Ovary (tissue), 9 donors: ENCODE measurements around the gene BNIP3. TPM values are rescaled to one million over a fixed set of nuclear protein-coding genes. Genes with fewer than 3 reads are reported as not detected.
A peak's percentile ranks its signal among the peaks of the same experiment; 100 is the strongest.
"Not testable (repeated sequence)": the region's sequence is repeated elsewhere in the genome, so short reads cannot be mapped to it uniquely, and the experiment has no call there.

Experiments
- DNase-seq, 5 donors: peaks; one replicate each; pipeline ENCODE4 v3.0.0-alpha.2; 2019 to 2020
- H3K27ac ChIP-seq, 2 donors: fragments of 200-600 bp; one replicate each; pipeline versions ENCODE4 v1.5.1 to v1.8.0; 2019 to 2022
- H3K27me3 ChIP-seq: fragments of 200-600 bp; one replicate; pipeline ENCODE4 v1.8.0; 2022
- H3K36me3 ChIP-seq: fragments of 200-600 bp; sonication (generic); one replicate; pipeline ENCODE4 v1.5.1; 2019
- H3K4me1 ChIP-seq: one replicate; pipeline ENCODE4 v1.8.1; 2013; ENCODE audit warnings: mild to moderate bottlenecking, moderate library complexity; ENCODE audit not compliant: insufficient read depth
- H3K4me3 ChIP-seq: fragments of 200-600 bp; sonication (generic); one replicate; pipeline ENCODE4 v1.5.1; 2017
- H3K9me3 ChIP-seq, 2 donors: fragments of 200-600 bp in 1 of 2; sonication (generic) in 1 of 2; one replicate each; pipeline versions ENCODE4 v1.5.1 to v1.8.1; 2013 to 2019; ENCODE audit warnings: mild to moderate bottlenecking in 1 of 2, moderate library complexity in 1 of 2
- CTCF ChIP-seq, 3 donors: fragments of 450-650 bp in 2 of 3; fragments of 200-600 bp in 1 of 3; IDR thresholded peaks; one replicate each; pipeline versions ENCODE4 v1.5.1 to v1.8.0; 2016 to 2022; ENCODE audit warnings: antibody characterized with exemption in 3 of 3, mild to moderate bottlenecking in 1 of 3
- EP300 ChIP-seq: sonication (generic); formaldehyde crosslinking; IDR thresholded peaks from one replicate; pipeline ENCODE4 v1.6.1; 2017; ENCODE audit warnings: antibody characterized with exemption
- POLR2A ChIP-seq: fragments of 450-650 bp; IDR thresholded peaks from one replicate; pipeline ENCODE4 v1.6.1; 2017; ENCODE audit warnings: antibody characterized with exemption, mild to moderate bottlenecking, moderate library complexity
- WGBS, 3 donors: extraction: QIAGEN DNeasy Blood & Tissue Kit in 1 of 3; methylation state at CpG; one replicate each; pipeline versions ENCODE4 v1.1.5 to v1.1.7; 2013 to 2017; 5-methylcytosine and 5-hydroxymethylcytosine counted together
- intact Hi-C, 4 donors: fragments of 100-400 bp; cut with DNase I; formaldehyde crosslinking; loops; one replicate each; pipeline versions ENCODE4 v1.11.0 to v1.15.1; 2022 to 2023
- polyA plus RNA-seq, 2 donors: library from polyadenylated mRNA; stranded (reverse); fragments of 200-250 nt in 1 of 2; fragments of 350-450 nt in 1 of 2; fragmentation: Illumina TruSeq in 1 of 2; extraction: RNeasy Lipid Tissue Mini Kit (QIAGEN cat#74804) in 1 of 2; gene quantifications; one replicate each; pipeline ENCODE4 v1.2.3, GENCODE V29; 2013 to 2014
- total RNA-seq, 7 donors: library from RNA; depleted of rRNA in 2 of 7; stranded (reverse); fragments of >200 nt in 2 of 7; fragmentation: NEBNext Ultra II Directional in 3 of 7; extraction: Animal tissue kit (Norgen Biotek cat#: 25700) in 3 of 7; gene quantifications; one replicate each; pipeline versions ENCODE4 v1.1.0 to v1.2.4, GENCODE V29; 2016 to 2023
- donor health status: DM: no; HTN: no; CAD: no; lungs with moderate emphysema.
- donor health status: DM: no; HTN: no; CAD: no.
- donor health status: Bipolar disorder and iron deficiency.
- donor health status: DM: yes; HTN: yes; CAD: no.
- donor health status: DM: no; HTN: no; CAD: no.
- donor health status: DM: yes; HTN: yes; CAD: no.

Gene BNIP3
- total and polyA plus RNA-seq, 9 donors, result 39.8 to 166 (median 61.9) TPM

GRCh38 chr10:131960631-131961046 is 21.1 kb downstream of the BNIP3 start:
- WGBS, 3 donors, result 60 to 81% (median 71%) methylated on average over 18 of the region's 18 CpGs
- H3K36me3 ChIP-seq, result no peaks in the 10 kb centered on the region
- DNase-seq, result peak in 1 of 5 donors; percentile 34
- intact Hi-C loops, result no loop called here
- H3K9me3 ChIP-seq, result no peaks in the 10 kb centered on the region
- H3K4me3 ChIP-seq, result no peak overlapping the region
- no peaks in the 10 kb centered on the region for H3K27me3 ChIP-seq
- no peak for TF ChIP-seq POLR2A
- no peak for TF ChIP-seq CTCF (IDR thresholded peaks at IDR 0.05)
- no peak for TF ChIP-seq EP300
- no peak overlapping the region for H3K27ac ChIP-seq
- H3K4me1 ChIP-seq, result no peaks in the 10 kb centered on the region

- TF ChIP-seq CTCF (IDR thresholded peaks at IDR 0.05) (no peak), EP300 (no peak), POLR2A (no peak)
- no peak overlapping the region for H3K27ac ChIP-seq
- H3K9me3 ChIP-seq, result no peaks in the 10 kb centered on the region
- H3K36me3 ChIP-seq, result no peaks in the 10 kb centered on the region
- intact Hi-C loops, result no loop called here
- no peaks in the 10 kb centered on the region for H3K4me1 ChIP-seq
- 85 to 90% (median 87%) methylated on average over 19 of the region's 19 CpGs for WGBS, 3 donors
- no peaks in the 10 kb centered on the region for H3K27me3 ChIP-seq
- H3K4me3 ChIP-seq, result no peak overlapping the region
- peak in 1 of 5 donors; percentile 30 for DNase-seq
These were observed 21.9 kb downstream of the BNIP3 start for GRCh38 chr10:131959841-131960240.

- Histone ChIP-seq H3K36me3 (no peaks in the 10 kb centered on the region), H3K27ac (no peak overlapping the region), H3K27me3 (no peaks in the 10 kb centered on the region), H3K9me3 (no peaks in the 10 kb centered on the region), H3K4me1 (no peaks in the 10 kb centered on the region), H3K4me3 (no peak overlapping the region)
- WGBS, 3 donors, result 93 to 94% (median 93%) methylated on average over 38 of the region's 38 CpGs
- intact Hi-C loops, result no loop called here
- peak in 1 of 5 donors; percentile 24 for DNase-seq
- TF ChIP-seq CTCF (IDR thresholded peaks at IDR 0.05), result no peak
- TF ChIP-seq POLR2A, result no peak
- TF ChIP-seq EP300, result no peak
These were observed 26.0 kb downstream of the BNIP3 start for GRCh38 chr10:131955591-131956340.

- Histone ChIP-seq H3K4me1 (no peaks in the 10 kb centered on the region), H3K27ac (no peak overlapping the region), H3K9me3 (no peaks in the 10 kb centered on the region), H3K4me3 (no peak overlapping the region), H3K27me3 (no peaks in the 10 kb centered on the region), H3K36me3 (no peaks in the 10 kb centered on the region)
- 66 to 91% (median 68%) methylated on average over 21 of the region's 21 CpGs for WGBS, 3 donors
- TF ChIP-seq CTCF (IDR thresholded peaks at IDR 0.05) (no peak), EP300 (no peak), POLR2A (no peak)
- peak in 2 of 5 donors; percentile 39 to 41 for DNase-seq
- intact Hi-C loops, result no loop called here
These were observed 27.3 kb downstream of the BNIP3 start for GRCh38 chr10:131954356-131954965.

- WGBS, 3 donors, result 78 to 88% (median 79%) methylated on average over 5 to 7 of the region's 7 CpGs
- not testable (repeated sequence) for H3K27ac ChIP-seq, H3K9me3 ChIP-seq, H3K4me1 ChIP-seq, DNase-seq, H3K27me3 ChIP-seq, H3K36me3 ChIP-seq, H3K4me3 ChIP-seq
- intact Hi-C loops, result loop anchor here in 2 of 4 donors (5.0 to 10.0 kb wide), 2 partner anchors 55 to 58 kb away; no protein-coding TSS in a partner anchor
These were observed 31.8 kb downstream of the BNIP3 start for GRCh38 chr10:131949908-131950307.
